ENCODE data around the gene FOXQ1.
"Not testable (repeated sequence)": the region's sequence is repeated elsewhere in the genome, so short reads cannot be mapped to it uniquely, and the experiment has no call there.

The FOXQ1 gene

DNA sequence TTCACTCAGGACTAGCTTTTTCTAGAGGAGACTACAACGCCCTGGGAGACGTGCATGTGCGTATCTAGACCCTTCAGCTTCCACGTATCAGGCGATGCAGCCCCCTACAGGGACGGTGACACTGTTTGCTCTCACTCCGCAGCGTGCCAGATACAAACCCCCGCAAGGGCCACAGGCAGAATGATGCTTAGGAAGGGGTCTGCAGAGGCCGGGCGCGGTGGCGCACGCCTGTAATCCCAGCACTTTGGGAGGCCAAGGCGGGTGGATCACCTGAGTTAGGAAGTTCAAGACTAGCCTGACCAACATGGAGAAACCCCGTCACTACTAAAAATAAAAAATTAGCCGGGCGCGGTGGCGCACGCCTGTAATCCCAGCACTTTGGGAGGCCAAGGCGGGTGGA, 6.7 kb downstream of the FOXQ1 start:
- not testable (repeated sequence) for DNase-seq

DNA sequence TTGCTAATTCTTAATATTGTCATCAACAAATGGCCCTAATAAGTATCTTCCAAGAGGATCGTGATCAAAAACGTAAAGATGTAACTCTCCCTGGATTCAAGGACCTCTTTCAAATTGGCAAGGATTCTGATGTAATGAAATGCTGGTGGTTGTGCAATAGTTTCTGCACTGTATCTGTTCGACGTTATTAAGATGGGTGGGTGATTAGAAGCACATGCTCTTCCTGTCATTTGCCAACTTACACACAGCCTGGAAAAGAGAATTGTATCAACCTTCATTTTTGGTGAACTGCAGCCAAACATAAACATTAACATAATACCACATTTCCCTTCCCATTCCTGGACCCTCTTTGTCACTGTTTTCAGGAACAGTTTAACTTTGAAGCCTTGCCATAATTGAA, 9.8 kb downstream of the FOXQ1 start:
- DNase-seq: no peak

DNA sequence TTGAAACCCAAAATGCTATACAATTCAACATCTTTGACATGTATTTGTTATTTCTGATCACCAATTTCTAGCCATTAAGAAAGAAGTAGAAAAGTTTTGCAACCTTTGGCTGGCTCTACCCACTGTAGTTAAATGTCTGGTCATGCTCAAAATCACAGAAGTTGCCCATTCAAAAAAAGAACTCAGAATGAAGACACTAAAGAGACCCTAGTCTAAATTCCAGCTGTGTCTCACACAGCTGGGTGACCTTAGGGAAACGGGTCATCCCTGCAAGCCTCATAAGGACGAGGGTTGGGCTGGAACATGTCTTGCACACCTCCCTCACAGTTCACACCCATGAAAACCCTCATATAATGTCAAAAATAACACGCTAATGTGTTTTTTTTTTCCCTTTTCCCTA, 10.3 kb downstream of the FOXQ1 start:
- DNase-seq: no peak

DNA sequence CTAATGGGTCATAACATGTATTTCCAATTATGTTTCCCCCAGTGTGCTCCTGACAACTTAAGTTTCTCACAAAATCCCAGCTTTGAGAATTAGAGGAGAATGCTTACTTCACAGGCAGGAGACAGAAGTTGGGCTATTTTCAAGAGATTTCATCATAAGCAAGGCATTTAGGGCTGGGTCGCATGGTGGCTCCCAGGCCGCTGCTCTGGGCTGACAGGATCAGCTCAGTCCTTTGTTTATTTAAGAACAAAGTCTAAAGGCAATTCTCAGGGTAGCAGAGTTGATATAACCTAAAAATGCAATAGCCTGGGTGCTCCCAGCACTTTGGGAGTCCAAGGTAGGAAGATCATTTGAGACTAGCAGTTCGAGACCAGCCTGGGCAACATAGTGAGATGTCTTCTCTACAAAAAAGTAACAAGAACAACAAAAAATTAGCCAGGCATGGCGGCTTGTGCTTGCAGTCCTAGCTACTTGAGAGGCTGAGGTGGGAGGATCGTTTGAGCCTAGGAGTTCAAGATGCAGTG, 10.9 kb downstream of the FOXQ1 start:
- DNase-seq: no peak

DNA sequence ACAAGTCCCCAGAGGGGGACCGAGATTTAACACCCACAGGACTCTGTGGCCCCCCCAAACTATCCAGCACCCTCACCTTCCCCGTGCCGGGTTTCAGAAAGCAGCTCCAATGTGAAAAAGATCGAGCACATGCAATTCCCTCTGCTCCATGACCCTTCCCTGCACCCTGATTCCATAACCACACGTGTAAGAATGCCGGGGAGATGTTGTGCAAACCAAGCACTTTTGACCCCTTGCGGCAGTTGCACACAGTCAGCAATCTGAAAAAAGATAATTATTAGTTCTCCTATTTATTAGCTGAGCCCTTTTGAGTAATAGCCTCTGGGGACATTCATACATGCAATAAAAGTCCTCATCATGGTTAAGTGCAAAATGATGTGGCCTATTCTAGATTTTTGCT, 13.0 kb downstream of the FOXQ1 start:
- DNase-seq: no peak

DNA sequence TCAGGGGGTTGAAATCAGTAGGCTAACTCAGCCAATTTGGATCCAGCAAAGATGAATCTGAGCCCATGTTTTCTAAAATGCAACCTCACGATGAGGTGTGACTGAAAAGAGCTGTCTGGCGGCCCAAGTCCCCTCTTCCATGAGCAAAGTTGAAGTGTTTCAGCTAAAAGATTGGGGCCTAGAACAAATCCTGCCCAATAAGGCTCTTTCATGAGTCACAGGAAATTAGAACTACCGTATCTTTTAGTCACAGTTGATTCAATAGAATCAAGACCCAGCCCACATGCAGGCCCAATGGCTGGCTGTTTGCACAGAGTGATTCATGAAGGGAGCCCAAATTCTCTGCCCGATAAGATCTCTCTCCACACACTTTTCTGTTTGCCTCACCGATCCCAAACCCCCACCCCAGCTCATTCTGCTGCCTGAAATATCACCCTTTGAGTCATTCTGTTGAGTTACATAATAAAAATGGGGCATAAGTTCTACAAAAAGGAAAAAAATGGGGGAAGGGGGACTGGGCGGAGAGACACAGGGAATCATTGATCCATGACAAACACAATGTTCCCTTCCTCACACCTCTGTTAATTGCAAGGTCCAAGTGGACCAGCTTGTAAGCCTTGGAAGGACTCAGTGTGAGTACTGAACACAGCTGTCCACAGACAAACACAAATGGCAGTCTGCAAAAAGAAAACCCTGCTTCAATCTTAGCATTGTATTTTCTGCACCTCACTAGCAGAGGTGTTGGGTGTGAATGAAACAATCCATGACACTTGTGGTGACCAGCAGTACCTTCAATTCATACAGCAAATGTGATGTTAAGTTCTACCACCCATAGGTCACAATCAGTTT, 13.8 kb downstream of the FOXQ1 start:
- peak in 1 of 51 donors; percentile 4 for DNase-seq

DNA sequence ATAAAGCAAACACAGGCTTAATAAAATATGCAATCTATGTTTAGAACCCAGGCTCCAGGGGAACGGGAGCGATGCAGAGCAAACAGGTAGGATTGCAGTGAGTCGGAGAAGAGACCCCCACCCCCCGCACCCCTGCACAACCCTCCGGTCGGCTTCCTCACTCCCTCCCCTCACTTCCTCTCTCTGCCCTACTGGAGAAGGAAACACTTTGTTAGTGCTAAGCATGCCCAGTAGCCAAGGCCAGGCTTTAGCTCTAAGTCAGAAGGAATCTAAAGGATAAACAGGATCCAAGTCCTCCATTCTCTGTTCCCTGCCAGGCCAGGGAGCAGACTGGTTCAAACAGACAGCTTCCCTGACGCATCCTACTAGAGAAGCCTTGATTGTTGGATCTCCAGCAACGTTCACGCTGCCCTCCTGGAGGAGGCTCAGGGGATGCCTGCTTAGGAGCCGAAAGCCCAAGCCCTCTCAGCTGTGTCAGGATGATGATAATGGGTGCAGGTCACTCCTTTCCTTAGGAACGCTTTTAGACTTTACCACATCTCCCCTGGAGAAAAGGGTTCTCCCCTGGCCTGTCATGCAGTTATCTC, 14.7 kb downstream of the FOXQ1 start:
- no peak for DNase-seq

DNA sequence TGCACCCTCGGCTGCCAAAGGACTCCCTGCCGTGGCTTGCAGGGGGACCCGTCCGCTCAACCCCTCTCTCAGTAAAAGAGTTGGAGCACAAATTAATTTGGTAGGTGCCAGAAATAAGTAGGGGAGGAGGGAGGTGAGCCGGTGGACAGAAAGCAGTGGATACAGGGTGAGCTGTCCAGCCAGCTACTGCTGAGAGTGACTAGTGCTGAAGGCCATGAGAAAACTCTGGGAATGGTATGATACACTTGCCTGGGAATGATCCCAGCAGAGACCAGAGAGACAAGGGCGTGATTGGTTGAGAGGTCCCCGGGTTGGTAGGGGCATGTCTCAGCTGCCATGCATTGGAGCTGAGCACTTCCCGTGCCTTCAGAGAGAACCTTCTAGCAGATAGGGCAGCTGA, 15.7 kb downstream of the FOXQ1 start:
- DNase-seq: no peak

DNA sequence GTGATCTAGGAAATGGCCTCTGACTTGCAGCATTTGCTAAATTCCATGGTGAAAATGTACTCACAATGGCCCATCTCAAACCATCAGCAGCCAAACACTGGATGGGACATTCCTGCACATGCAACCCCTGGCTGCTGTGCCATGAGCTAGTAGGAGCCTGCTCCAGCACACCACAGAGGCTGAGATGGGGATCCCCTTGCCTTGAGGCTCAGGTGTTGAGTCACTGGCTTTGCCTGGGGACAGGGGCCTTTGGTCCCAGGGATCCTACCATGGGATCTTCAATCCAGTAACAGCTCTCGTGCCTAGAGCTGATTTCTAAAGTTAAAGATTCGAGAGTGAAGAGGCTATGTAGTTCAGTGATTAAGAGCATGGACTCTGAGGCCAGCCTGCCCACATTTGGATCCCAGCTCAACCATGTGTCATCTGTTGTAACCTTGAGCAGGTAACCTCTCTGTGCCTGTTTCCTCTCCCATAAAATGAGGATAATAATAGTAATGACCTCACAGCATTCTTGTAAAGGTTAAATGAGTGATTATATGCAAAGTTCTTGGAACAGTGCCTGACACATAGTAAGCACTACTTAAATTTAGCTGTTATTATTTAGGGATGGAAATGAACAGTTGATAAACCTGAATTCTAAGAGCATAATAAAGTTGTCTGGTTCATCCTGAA, 16.4 kb downstream of the FOXQ1 start:
- DNase-seq: no peak

DNA sequence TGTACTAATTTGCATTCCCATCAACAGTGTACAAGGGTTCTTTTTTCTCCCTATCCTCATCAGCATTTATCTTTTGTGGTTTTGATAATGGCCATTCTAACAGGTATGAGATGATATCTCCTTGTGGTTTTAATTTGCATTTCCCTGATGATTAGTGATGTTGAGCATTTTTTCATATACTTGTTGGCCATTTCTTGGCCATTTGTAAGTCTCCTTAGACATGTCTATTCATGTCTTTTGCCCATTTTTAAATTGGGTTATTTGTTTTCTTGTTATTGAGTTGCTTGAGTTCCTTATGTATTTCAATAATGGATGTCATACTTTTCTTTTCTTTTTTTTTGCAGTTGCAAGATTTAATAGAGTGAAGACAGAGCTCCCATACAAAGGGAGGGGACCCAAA, 17.8 kb downstream of the FOXQ1 start:
- DNase-seq: no peak

DNA sequence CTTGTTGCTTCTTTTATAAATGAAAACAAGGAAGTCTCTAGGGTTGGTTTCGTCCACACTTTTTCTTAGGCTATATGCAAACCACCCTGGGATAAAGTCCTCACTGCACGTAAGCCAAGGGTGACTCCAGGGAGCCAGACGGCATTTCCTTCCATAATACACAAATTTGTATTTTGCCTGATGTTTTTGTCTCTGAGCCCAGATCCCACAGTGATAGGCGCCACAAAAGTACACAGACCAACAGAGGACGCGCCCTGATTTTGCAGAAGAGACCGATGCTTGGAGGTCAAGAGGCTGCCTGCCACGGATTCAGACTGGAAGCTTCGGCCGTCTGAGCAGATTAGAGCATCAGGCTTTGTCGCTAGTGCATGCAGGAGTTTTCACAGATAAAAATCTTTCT, 22.8 kb downstream of the FOXQ1 start:
- no peak for DNase-seq

DNA sequence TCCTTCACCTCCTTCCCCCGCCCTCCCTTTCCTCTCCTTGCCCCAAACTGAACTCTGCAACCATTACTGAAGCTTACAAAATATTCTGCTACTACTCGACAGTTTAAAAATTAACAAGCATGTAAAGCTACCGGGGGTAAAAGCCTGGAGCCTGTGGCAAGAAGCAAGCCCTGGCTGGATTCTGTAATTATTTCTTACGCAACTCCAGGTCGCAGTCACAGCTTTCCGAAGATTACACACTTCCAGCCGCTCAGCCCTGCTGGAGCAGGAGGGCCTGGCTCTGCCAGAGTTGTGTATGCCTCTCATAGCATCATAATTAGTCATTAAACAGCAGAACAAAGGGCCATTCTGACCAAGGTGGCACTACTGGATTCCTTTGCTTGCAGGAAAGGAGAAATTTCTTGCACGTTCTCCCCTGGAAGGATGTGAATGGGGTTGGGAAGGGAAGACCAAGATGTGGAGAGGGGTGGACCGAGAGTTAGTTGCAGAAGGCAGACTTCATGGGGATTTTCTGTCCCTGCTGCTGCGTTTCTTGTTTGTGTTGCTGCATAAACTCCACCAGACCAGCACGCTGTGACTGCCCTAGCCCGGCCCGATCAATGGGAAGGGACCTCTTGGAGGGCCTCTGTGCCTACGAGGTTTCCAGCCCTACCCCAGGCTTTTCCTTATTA, 23.6 kb downstream of the FOXQ1 start:
- DNase-seq: no peak

DNA sequence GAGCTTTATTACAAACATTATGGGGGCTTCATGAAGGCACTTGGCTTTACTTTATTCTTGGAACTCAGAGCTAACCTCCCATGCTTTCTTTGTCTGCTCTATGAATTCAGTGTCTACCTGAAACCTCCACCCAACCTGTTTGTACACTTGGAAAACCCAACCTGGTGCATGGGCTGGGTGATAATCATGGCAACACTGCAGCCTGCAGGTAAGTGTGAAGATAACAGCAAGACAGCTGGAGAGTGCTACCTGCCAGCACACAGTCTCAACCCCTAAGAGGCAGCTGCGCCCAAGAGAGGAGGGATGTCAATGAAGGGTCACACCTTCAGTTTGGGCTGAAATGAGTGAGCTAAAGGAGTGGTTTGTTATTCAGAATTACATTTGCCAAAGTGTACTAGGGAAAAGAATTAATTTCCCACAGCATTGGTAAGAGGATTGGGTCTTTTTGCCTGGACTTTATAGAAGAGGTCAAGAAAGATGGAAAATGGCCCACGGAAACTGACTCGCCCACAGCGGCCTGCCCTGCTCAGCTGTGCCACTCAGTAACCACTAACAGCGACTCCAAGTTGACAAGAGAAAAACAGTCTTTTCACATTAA, 24.4 kb downstream of the FOXQ1 start:
- no peak for DNase-seq

DNA sequence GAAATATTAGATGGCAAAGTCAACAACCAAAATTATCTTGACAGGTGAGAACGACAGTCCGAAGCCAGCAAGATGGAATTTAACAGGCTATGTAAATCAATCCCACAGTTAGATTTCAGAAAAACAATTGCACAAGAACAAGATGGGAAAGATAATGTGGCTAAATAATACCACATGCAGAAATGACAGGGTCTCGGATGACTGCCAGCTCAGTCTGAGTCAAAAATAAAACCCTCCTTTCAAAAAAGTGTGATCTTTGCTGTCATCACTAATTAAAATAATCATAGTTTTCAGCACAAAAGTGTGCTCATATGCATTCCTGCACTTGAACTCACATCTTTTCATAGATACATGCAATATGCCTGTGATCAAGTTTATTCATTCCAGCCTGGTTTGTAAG, 25.9 kb downstream of the FOXQ1 start:
- DNase-seq: no peak

DNA sequence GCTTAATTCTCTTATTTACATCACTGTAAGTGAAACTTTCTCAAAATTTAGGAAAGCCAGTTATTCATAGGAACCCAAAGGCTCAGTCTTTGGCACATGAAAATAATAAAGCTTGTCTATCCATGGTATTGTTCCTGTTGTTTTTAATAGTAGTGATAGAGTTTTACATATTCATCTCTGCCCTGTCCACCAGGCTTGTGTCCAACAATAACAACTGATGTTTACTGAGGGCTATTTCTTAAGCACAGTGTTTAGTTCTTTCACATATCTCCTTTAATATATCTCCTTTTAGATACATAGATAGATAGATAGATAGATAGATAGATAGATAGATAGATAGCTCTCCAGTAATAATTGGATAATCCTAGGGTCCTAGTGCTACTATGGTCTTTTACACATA, 34.2 kb downstream of the FOXQ1 start:
- DNase-seq: no peak

DNA sequence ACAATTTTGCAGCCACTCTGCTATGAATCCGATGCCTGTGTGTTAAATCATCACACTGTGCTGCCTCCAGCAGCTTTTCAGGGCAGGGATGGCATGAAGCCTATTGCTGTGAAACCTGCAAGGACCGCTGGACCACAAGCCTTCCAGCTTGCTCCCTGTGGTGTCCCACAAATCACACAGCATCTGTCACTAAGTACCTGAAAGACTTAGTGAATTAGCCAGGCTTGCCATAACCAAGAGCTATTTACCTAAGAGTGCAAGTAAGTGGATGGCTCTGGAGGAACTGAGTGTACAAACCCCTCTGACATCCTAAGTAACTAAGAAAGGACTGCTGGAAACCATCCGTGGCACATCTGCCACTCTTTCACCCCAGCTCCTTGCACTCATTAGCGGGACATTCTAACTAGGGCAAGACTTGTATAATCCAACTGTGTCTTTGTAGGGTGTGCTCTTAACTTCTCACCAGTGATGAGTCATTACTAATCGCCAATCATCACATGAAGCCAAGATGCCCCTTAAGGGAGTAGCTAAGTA, 34.7 kb downstream of the FOXQ1 start:
- DNase-seq: no peak

DNA sequence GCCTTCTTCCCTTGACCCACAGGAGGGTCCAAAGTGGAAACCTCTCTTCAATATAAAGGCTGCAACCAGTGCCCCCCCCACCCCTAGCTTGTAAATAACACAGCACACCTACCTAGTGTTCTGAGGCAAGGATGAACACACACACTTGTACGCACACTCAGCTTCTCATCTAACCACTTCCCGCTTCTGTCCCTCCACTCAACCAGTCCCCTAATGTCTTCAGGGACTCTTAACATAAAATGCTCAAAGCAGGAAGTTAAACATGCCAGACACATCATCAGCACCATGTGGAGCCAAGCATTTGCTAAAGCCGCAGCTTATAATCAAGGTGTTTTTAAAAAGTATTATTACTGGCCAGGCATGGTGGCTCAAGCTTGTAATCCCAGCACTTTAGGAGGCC, 35.3 kb downstream of the FOXQ1 start:
- no peak for DNase-seq

DNA sequence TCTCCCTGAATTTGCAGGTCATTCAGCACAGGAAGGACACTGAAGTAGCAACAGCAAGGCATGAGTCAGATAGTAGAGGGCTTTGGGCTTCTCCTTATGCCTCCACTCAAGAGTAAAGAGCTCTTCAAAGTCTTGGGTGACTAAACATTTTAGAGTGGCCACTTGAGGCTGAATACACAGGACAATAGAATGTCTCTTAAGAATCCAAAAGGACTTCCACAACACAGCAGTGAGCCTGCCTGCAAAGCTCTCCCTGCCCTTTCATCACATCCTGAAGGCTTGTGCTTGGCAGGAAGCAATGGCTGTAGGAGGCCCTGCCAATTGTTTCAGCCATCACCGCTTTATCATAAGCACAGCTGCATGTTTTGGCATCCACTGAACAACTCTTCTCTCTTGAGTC, 36.8 kb downstream of the FOXQ1 start:
- DNase-seq: peak in 1 of 51 donors; percentile 14

DNA sequence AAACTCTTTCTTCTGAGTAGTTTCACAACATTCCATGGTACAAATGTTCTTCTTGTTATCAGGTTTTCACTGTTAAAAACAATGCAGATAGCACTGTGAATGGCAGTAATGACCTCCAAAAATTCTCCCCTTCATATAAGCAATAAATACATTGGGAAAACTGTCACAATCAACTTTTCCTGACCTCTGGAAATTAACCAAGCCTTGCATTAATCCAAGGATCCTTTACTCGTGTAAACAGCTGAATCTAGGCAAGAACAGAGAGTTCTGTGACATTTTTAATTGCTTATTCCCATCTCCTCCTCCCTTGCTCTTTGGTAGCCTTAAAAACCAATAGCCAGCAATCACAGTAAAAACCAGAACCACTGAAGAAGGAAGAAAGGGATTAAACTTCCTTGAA, 37.8 kb downstream of the FOXQ1 start:
- DNase-seq: no peak

DNA sequence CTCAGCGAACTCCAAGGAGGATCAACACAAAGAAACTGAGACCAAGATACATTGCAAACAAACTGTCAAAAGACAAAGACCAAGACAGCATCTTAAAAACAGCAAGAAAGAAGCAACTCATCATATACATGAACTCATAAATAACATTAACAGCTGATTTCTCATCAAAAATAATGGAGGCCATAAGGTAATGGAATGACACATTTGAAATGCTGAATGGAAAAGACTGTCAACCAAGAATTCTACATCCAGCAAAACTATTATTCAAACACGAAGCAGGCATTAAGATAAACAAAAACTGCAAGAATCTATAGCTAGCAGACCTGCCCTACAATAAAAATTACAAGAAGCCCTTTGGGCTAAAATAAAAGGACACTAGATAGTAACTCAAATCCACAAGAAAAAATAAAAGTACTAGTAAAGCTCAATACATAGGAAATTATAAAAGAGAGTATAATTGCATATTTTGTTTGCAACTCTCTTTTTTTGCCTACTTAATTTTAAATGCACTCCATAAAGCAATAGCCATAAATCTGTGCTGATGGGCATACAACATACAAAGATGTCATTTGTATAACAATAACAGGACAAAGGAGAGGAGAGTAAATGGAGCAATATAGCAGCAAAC, 39.6 kb downstream of the FOXQ1 start:
- no peak for DNase-seq

DNA sequence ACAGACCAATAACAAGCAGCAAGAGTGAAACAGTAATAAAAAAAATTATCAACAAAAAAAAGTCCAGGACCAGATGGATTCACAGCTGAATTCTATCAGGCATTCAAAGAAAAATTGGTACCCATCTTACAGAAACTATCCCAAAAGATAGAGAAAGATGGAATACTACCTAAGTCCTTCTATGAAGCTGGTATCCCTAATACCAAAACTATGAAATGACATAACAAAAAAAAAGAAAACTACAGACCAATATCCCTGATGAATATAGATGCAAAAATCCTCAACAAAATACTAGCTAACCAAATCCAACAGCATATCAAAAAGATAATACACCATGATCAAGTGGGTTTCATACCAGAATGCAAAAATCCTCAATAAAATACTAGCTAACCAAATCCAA, 43.2 kb downstream of the FOXQ1 start:
- not testable (repeated sequence) for DNase-seq

All from hypothalamus (tissue), 51 donors.